ENCODE data around the gene BRD3OS. TPM values are rescaled to one million over a fixed set of nuclear protein-coding genes. Genes with fewer than 3 reads are reported as not detected.

The BRD3OS gene
- total RNA-seq, 1 experiment from 2014 or later: 13.5 TPM

DNA sequence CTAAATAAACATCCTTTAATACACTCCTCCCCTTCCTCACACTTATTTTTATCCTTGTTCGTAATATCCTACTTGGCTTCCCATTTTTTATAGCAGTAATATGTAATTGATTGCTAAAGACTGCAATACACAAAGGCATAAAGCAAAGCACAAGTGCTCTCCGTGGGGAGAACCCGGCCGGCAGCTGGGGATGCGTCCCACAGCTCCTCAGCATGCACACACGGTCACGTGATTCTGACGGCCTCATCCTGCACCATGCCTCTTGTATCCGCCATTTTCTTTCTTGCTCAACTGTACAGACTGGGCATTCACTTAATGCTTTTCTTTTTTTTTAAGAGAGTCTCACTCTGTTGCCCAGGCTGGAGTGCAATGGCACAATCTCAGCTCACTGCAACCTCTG is 2.8 kb downstream of the BRD3OS start:
- TF ChIP-seq EZH2 (IDR thresholded peaks at IDR 0.05; ENCODE audit: borderline replicate concordance, low read depth, low read length, poor library complexity, severe bottlenecking): no peak
- TF ChIP-seq, protein P1, sequence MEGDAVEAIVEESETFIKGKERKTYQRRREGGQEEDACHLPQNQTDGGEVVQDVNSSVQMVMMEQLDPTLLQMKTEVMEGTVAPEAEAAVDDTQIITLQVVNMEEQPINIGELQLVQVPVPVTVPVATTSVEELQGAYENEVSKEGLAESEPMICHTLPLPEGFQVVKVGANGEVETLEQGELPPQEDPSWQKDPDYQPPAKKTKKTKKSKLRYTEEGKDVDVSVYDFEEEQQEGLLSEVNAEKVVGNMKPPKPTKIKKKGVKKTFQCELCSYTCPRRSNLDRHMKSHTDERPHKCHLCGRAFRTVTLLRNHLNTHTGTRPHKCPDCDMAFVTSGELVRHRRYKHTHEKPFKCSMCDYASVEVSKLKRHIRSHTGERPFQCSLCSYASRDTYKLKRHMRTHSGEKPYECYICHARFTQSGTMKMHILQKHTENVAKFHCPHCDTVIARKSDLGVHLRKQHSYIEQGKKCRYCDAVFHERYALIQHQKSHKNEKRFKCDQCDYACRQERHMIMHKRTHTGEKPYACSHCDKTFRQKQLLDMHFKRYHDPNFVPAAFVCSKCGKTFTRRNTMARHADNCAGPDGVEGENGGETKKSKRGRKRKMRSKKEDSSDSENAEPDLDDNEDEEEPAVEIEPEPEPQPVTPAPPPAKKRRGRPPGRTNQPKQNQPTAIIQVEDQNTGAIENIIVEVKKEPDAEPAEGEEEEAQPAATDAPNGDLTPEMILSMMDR (conservative IDR thresholded peaks at IDR 0.05; ENCODE audit: low read depth, low read length): no peak

DNA sequence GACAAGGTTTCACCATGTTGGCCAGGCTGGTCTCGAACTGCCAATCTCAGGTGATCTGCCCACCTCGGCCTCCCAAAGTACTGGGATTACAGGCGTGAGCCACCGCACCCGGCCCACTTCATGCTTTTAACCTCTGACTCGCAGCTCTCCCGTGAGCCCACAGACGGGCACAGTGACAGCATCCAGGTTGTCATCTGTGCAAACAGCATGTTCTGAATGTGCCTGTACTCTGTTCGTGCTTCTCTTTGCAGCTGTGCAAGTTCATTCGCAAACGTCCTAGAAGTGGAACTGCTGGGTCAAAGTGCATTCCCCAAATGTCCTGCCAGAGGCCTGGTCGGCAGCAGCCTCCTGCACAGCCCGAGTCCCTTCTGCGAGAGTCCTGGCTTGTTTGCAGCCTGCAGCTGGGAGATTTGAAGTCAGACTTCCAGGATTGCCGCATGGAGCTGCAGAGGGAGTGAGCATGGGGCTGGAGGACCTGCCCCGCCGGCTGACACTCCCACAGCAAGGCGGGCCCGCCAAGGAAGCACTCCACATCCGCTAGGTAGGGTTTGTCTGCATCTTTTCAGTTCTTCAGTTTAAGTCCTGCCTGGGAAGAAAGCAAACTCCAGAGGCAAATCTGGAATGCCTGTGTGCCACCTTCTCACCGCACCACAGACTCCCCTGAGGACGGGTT is 3.4 kb downstream of the BRD3OS start:
- H3K4me1 ChIP-seq (ENCODE audit: insufficient read depth, low read length, poor library complexity, severe bottlenecking): no peaks in the 10 kb centered on the region
- peaks cover 36% of the 10 kb centered on the region for H3K36me3 ChIP-seq (ENCODE audit: insufficient read depth, low read length, poor library complexity, severe bottlenecking)
- no peak overlapping the region for H3K4me3 ChIP-seq (ENCODE audit: low read depth, low read length, poor library complexity, severe bottlenecking)
- POLR2A ChIA-PET (ENCODE audit: low non-redundant PET): no interaction called here
- TF ChIP-seq EZH2 (IDR thresholded peaks at IDR 0.05; ENCODE audit: borderline replicate concordance, low read depth, low read length, poor library complexity, severe bottlenecking): no peak
- TF ChIP-seq, protein P1 (conservative IDR thresholded peaks at IDR 0.05; ENCODE audit: low read depth, low read length): no peak
- H3K9me3 ChIP-seq (ENCODE audit: low read depth, low read length, poor library complexity, severe bottlenecking): no peaks in the 10 kb centered on the region
- CTCF ChIA-PET: no interaction called here
- no peaks in the 10 kb centered on the region for H3K27me3 ChIP-seq (replicated peaks; ENCODE audit: insufficient read depth, low read depth, low read length, poor library complexity)
- intact Hi-C loops (cut with micrococcal nuclease; ENCODE audit: unreplicated experiment): loop anchor here (2.0 kb wide), 1 partner anchor 40 kb away; the partner anchor contains the start of gene BRD3
- BruUV-seq (replicated peaks): no TSS peak
- H3K27ac ChIP-seq (ENCODE audit: low read depth, low read length, poor library complexity, severe bottlenecking): no peak overlapping the region
- no peak for DNase-seq (ENCODE audit: low spot score)

More for the DNA sequence above, 2.8 kb downstream of the BRD3OS start:
- ChIA-PET CTCF (no interaction called here), POLR2A (ENCODE audit: low non-redundant PET) (no interaction called here)
- H3K27me3 ChIP-seq (replicated peaks; ENCODE audit: insufficient read depth, low read depth, low read length, poor library complexity): no peaks in the 10 kb centered on the region
- no peaks in the 10 kb centered on the region for H3K9me3 ChIP-seq (ENCODE audit: low read depth, low read length, poor library complexity, severe bottlenecking)
- intact Hi-C loops (cut with micrococcal nuclease; ENCODE audit: unreplicated experiment): loop anchor here (2.0 kb wide), 1 partner anchor 41 kb away; the partner anchor contains the start of gene BRD3
- H3K36me3 ChIP-seq (ENCODE audit: insufficient read depth, low read length, poor library complexity, severe bottlenecking): peaks cover 29% of the 10 kb centered on the region
- DNase-seq (ENCODE audit: low spot score): no peak
- H3K4me1 ChIP-seq (ENCODE audit: insufficient read depth, low read length, poor library complexity, severe bottlenecking): no peaks in the 10 kb centered on the region
- no peak overlapping the region for H3K4me3 ChIP-seq (ENCODE audit: low read depth, low read length, poor library complexity, severe bottlenecking)
- no peak overlapping the region for H3K27ac ChIP-seq (ENCODE audit: low read depth, low read length, poor library complexity, severe bottlenecking)
- no TSS peak for BruUV-seq (replicated peaks)

DNA sequence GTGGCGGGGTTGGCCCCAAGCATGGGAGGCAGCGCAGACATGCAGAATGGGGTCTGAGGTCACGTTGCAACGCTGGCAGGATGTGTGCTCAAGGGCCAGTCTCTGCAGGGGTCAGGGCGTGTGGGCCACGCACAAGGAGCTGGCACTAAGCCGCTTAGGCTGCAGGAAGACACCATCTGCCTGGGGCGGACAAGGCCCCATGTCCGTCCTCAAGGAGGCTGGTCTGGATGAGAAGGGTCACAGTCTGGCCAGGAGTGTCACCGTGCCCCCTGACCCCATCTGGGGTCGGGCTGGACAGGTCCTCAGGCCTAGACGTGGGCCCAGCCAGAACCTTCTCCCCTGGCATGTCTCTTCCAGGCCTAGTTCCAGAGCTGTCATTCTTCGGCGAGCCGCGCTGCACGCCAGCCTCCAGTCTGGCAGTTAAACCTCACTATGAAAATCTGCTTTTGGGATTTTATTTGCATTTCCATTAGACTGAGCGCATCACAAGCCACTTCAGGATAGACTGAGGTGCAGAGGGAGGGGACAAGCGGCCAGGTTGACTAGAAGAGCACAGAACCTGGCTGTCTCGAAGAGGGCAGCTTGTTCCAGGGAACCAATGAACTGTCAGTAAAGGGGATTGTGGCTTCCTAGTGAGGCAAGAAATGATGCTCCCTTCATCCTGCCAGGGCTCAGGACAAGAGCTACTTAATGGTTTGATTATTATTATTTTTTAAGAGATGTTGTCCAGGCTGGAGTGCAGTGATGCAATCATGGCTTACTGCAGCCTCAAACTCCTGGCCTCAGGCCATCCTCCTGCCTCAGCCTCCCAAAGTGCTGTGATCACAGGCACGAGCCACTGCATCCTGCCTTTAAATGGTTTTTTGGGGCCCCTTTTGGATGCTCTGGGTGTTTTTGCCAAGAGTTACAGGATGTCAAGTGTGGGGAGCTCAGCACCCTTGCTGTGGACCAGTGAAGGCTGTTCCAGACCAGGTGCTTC is 4.3 kb downstream of the BRD3OS start:
- Histone ChIP-seq H3K4me3 (ENCODE audit: low read depth, low read length, poor library complexity, severe bottlenecking) (no peak overlapping the region), H3K4me1 (ENCODE audit: insufficient read depth, low read length, poor library complexity, severe bottlenecking) (no peaks in the 10 kb centered on the region), H3K36me3 (ENCODE audit: insufficient read depth, low read length, poor library complexity, severe bottlenecking) (peaks cover 44% of the 10 kb centered on the region), H3K27ac (ENCODE audit: low read depth, low read length, poor library complexity, severe bottlenecking) (no peak overlapping the region), H3K9me3 (ENCODE audit: low read depth, low read length, poor library complexity, severe bottlenecking) (no peaks in the 10 kb centered on the region), H3K27me3 (replicated peaks; ENCODE audit: insufficient read depth, low read depth, low read length, poor library complexity) (no peaks in the 10 kb centered on the region)
- DNase-seq (ENCODE audit: low spot score): no peak
- BruUV-seq (replicated peaks): no TSS peak
- TF ChIP-seq, protein P1 (conservative IDR thresholded peaks at IDR 0.05; ENCODE audit: low read depth, low read length): no peak
- TF ChIP-seq EZH2 (IDR thresholded peaks at IDR 0.05; ENCODE audit: borderline replicate concordance, low read depth, low read length, poor library complexity, severe bottlenecking): no peak
- CTCF ChIA-PET: no interaction called here
- intact Hi-C loops (cut with micrococcal nuclease; ENCODE audit: unreplicated experiment): loop anchor here (2.0 kb wide), 1 partner anchor 39 kb away; the partner anchor contains the start of gene BRD3
- POLR2A ChIA-PET (ENCODE audit: low non-redundant PET): no interaction called here
